Hepatocyte (in vitro differentiated cells): Measurements from ENCODE around the gene MAD1L1.

Source experiments
- EZH2 ChIP-seq: fragments of 200-600 bp; sonication (generic); IDR thresholded peaks from 2 replicates; pipeline ENCODE4 v1.6.1; 2016; ENCODE audit warnings: antibody characterized with exemption, mild to moderate bottlenecking, borderline replicate concordance
- TF ChIP-seq, protein P1 (sequence below): fragments of 200-600 bp; sonication (generic); IDR thresholded peaks from 2 replicates; pipeline ENCODE4 v1.5.1; 2016; ENCODE audit warnings: antibody characterized with exemption, mild to moderate bottlenecking; ENCODE audit not compliant: poor library complexity

DNA sequence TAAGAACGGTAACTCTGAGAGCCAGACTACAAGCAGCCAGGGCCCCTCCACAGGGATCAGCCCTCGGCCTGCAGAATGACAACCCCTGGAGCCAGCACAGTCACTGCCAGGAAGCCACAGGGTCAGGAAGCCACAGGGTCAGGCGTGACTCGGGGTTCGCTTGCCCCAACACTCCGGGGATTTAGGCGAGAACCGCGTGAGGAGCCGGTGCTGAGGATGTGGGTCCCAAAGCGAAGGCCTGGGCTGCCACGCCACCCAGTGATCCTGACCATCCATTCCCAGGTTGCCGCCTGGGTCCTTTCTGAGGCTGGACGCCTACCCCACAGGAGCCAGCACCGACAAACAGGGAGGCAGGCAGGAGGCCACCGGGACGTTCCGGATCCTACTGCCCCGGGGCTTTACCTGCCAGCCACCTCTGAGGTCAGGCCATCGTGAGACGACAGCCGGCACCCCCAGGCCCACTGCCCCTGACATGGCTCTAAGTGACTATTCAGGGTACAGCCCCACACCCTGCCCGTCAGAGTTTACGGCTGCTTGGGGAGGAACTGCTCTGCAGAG is 334.0 kb downstream of the MAD1L1 start:
- TF ChIP-seq, protein P1, sequence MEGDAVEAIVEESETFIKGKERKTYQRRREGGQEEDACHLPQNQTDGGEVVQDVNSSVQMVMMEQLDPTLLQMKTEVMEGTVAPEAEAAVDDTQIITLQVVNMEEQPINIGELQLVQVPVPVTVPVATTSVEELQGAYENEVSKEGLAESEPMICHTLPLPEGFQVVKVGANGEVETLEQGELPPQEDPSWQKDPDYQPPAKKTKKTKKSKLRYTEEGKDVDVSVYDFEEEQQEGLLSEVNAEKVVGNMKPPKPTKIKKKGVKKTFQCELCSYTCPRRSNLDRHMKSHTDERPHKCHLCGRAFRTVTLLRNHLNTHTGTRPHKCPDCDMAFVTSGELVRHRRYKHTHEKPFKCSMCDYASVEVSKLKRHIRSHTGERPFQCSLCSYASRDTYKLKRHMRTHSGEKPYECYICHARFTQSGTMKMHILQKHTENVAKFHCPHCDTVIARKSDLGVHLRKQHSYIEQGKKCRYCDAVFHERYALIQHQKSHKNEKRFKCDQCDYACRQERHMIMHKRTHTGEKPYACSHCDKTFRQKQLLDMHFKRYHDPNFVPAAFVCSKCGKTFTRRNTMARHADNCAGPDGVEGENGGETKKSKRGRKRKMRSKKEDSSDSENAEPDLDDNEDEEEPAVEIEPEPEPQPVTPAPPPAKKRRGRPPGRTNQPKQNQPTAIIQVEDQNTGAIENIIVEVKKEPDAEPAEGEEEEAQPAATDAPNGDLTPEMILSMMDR = no peak
- TF ChIP-seq EZH2 = no peak
